Rectal smooth muscle tissue (tissue), 1 donor: ENCODE data around the gene SERPINB1.

Source experiments
- H3K27ac ChIP-seq: one replicate; pipeline ENCODE4 v1.7.0; 2013; ENCODE audit warnings: low read depth, low read length, inconsistent platforms
- H3K27me3 ChIP-seq: one replicate; pipeline ENCODE4 v1.7.0; 2013; ENCODE audit warnings: low read length; ENCODE audit not compliant: control insufficient read depth, insufficient read depth
- H3K36me3 ChIP-seq: one replicate; pipeline ENCODE4 v1.7.0; 2013; ENCODE audit warnings: low read length; ENCODE audit not compliant: control insufficient read depth, insufficient read depth
- H3K4me1 ChIP-seq: one replicate; pipeline ENCODE4 v1.7.0; 2013; ENCODE audit warnings: low read length; ENCODE audit not compliant: control insufficient read depth, insufficient read depth
- H3K4me3 ChIP-seq: one replicate; pipeline ENCODE4 v1.7.0; 2013; ENCODE audit warnings: low read length
- H3K9ac ChIP-seq: one replicate; pipeline ENCODE4 v1.7.0; 2013; ENCODE audit warnings: low read length

SERPINB1 gene

GRCh38 chr6:2852921-2853322 is 11.3 kb upstream of the SERPINB1 start:
- Histone ChIP-seq H3K9ac (no peak overlapping the region), H3K36me3 (no peaks in the 10 kb centered on the region), H3K4me1 (peaks cover 3% of the 10 kb centered on the region), H3K27ac (no peak overlapping the region), H3K27me3 (no peaks in the 10 kb centered on the region), H3K4me3 (no peak overlapping the region)

GRCh38 chr6:2852514-2852855 is 10.8 kb upstream of the SERPINB1 start:
- Histone ChIP-seq H3K27me3 (no peaks in the 10 kb centered on the region), H3K4me3 (no peak overlapping the region), H3K36me3 (no peaks in the 10 kb centered on the region), H3K4me1 (no peaks in the 10 kb centered on the region), H3K27ac (no peak overlapping the region), H3K9ac (no peak overlapping the region)

GRCh38 chr6:2851727-2852513 is 10.3 kb upstream of the SERPINB1 start:
- H3K4me1 ChIP-seq = no peaks in the 10 kb centered on the region
- no peaks in the 10 kb centered on the region for H3K36me3 ChIP-seq
- no peak overlapping the region for H3K9ac ChIP-seq
- no peak overlapping the region for H3K4me3 ChIP-seq
- no peaks in the 10 kb centered on the region for H3K27me3 ChIP-seq
- H3K27ac ChIP-seq = no peak overlapping the region

GRCh38 chr6:2850538-2851113 is 9.0 kb upstream of the SERPINB1 start:
- Histone ChIP-seq H3K27ac (no peak overlapping the region), H3K36me3 (no peaks in the 10 kb centered on the region), H3K9ac (no peak overlapping the region), H3K27me3 (no peaks in the 10 kb centered on the region), H3K4me1 (peaks cover 5% of the 10 kb centered on the region), H3K4me3 (no peak overlapping the region)

- no peaks in the 10 kb centered on the region for H3K36me3 ChIP-seq
- H3K4me1 ChIP-seq = peaks cover 5% of the 10 kb centered on the region
- no peak overlapping the region for H3K27ac ChIP-seq
- no peak overlapping the region for H3K4me3 ChIP-seq
- H3K27me3 ChIP-seq = no peaks in the 10 kb centered on the region
- no peak overlapping the region for H3K9ac ChIP-seq
Measured at GRCh38 chr6:2848851-2849250, 7.2 kb upstream of the SERPINB1 start.

- Histone ChIP-seq H3K36me3 (no peaks in the 10 kb centered on the region), H3K9ac (no peak overlapping the region), H3K4me3 (no peak overlapping the region), H3K27ac (no peak overlapping the region), H3K4me1 (peaks cover 6% of the 10 kb centered on the region), H3K27me3 (no peaks in the 10 kb centered on the region)
Measured at GRCh38 chr6:2845880-2846208, 4.2 kb upstream of the SERPINB1 start.

GRCh38 chr6:2844008-2844407 is 2.3 kb upstream of the SERPINB1 start:
- H3K27me3 ChIP-seq = no peaks in the 10 kb centered on the region
- H3K27ac ChIP-seq = no peak overlapping the region
- no peak overlapping the region for H3K9ac ChIP-seq
- H3K4me3 ChIP-seq = no peak overlapping the region
- peaks cover 21% of the 10 kb centered on the region for H3K4me1 ChIP-seq
- H3K36me3 ChIP-seq = no peaks in the 10 kb centered on the region

- H3K27ac ChIP-seq = no peak overlapping the region
- H3K27me3 ChIP-seq = no peaks in the 10 kb centered on the region
- no peaks in the 10 kb centered on the region for H3K36me3 ChIP-seq
- peaks cover 21% of the 10 kb centered on the region for H3K4me1 ChIP-seq
- H3K9ac ChIP-seq = no peak overlapping the region
- H3K4me3 ChIP-seq = no peak overlapping the region
Measured at GRCh38 chr6:2843138-2843740, 1.6 kb upstream of the SERPINB1 start.

- H3K4me1 ChIP-seq = peaks cover 21% of the 10 kb centered on the region
- peak overlapping the region; percentile 94 for H3K27ac ChIP-seq
- peaks cover 3% of the 10 kb centered on the region for H3K36me3 ChIP-seq
- H3K4me3 ChIP-seq = peak overlapping the region; percentile 80
- H3K9ac ChIP-seq = no peak overlapping the region
- no peaks in the 10 kb centered on the region for H3K27me3 ChIP-seq
Measured at GRCh38 chr6:2842139-2842552, 483 bp upstream of the SERPINB1 start.

GRCh38 chr6:2840749-2841061 is 958 bp downstream of the SERPINB1 start:
- peaks cover 16% of the 10 kb centered on the region for H3K4me1 ChIP-seq
- peak overlapping the region; percentile 59 for H3K9ac ChIP-seq

GRCh38 chr6:2839982-2840748 is 1.5 kb downstream of the SERPINB1 start:
- peaks cover 16% of the 10 kb centered on the region for H3K4me1 ChIP-seq
- no peaks in the 10 kb centered on the region for H3K27me3 ChIP-seq
- peak overlapping the region; percentile 80 for H3K4me3 ChIP-seq
- H3K27ac ChIP-seq = peak overlapping the region; percentile 94
- H3K36me3 ChIP-seq = peaks cover 9% of the 10 kb centered on the region
- H3K9ac ChIP-seq = peak overlapping the region; percentile 59

More at GRCh38 chr6:2840749-2841061, 958 bp downstream of the SERPINB1 start:
- Histone ChIP-seq H3K27me3 (no peaks in the 10 kb centered on the region), H3K36me3 (peaks cover 7% of the 10 kb centered on the region), H3K27ac (peak overlapping the region; percentile 94), H3K4me3 (peak overlapping the region; percentile 80)

GRCh38 chr6:2839195-2839981 is 2.3 kb downstream of the SERPINB1 start:
- Histone ChIP-seq H3K4me1 (peaks cover 16% of the 10 kb centered on the region), H3K36me3 (peaks cover 14% of the 10 kb centered on the region), H3K4me3 (peak overlapping the region; percentile 80), H3K27me3 (no peaks in the 10 kb centered on the region), H3K9ac (no peak overlapping the region), H3K27ac (peak overlapping the region; percentile 94)
